ENCODE data around the gene PIAS1. TPM values are rescaled to one million over a fixed set of nuclear protein-coding genes. Genes with fewer than 3 reads are reported as not detected.
A peak's percentile ranks its signal among the peaks of the same experiment; 100 is the strongest.
"Not testable (repeated sequence)": the region's sequence is repeated elsewhere in the genome, so short reads cannot be mapped to it uniquely, and the experiment has no call there.

Gene PIAS1
- total RNA-seq, 1 donor from 2014 or later, result 17.1 TPM

DNA sequence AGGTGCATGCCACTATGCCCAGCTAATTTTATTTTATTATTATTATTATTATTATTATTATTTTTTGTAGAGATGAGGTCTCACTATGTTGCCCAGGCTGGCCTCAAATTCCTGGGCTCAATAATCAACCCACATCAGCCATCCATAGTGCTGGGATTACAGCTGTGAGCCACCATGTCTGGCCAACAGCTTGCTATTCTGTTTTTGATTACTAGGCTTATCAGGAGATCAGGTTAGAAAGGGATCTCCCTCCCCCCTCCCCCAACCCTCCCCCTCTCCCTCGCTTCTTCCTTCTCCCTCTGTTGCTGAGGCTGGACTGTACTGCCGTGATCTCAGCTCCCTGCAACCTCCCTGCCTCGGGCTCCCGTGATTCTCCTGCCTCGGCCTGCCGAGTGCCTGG is 166.9 kb downstream of the PIAS1 start:
- Histone ChIP-seq H3K4me1 (no peaks in the 10 kb centered on the region), H3K4me3 (no peak overlapping the region), H3K36me3 (peaks cover 0 to 4% of the 10 kb centered on the region in 2 donors), H3K27ac (no peak overlapping the region), H3K27me3 (no peaks in the 10 kb centered on the region), H3K9me3 (no peaks in the 10 kb centered on the region)
- DNase-seq (ENCODE audit: low spot score in 2 of 2), result peak in 1 of 2 donors; percentile 12
- intact Hi-C loops (cut with DNase I), result no loop called here
- TF ChIP-seq, protein P1, sequence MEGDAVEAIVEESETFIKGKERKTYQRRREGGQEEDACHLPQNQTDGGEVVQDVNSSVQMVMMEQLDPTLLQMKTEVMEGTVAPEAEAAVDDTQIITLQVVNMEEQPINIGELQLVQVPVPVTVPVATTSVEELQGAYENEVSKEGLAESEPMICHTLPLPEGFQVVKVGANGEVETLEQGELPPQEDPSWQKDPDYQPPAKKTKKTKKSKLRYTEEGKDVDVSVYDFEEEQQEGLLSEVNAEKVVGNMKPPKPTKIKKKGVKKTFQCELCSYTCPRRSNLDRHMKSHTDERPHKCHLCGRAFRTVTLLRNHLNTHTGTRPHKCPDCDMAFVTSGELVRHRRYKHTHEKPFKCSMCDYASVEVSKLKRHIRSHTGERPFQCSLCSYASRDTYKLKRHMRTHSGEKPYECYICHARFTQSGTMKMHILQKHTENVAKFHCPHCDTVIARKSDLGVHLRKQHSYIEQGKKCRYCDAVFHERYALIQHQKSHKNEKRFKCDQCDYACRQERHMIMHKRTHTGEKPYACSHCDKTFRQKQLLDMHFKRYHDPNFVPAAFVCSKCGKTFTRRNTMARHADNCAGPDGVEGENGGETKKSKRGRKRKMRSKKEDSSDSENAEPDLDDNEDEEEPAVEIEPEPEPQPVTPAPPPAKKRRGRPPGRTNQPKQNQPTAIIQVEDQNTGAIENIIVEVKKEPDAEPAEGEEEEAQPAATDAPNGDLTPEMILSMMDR (IDR thresholded peaks at IDR 0.05), result no peak

DNA sequence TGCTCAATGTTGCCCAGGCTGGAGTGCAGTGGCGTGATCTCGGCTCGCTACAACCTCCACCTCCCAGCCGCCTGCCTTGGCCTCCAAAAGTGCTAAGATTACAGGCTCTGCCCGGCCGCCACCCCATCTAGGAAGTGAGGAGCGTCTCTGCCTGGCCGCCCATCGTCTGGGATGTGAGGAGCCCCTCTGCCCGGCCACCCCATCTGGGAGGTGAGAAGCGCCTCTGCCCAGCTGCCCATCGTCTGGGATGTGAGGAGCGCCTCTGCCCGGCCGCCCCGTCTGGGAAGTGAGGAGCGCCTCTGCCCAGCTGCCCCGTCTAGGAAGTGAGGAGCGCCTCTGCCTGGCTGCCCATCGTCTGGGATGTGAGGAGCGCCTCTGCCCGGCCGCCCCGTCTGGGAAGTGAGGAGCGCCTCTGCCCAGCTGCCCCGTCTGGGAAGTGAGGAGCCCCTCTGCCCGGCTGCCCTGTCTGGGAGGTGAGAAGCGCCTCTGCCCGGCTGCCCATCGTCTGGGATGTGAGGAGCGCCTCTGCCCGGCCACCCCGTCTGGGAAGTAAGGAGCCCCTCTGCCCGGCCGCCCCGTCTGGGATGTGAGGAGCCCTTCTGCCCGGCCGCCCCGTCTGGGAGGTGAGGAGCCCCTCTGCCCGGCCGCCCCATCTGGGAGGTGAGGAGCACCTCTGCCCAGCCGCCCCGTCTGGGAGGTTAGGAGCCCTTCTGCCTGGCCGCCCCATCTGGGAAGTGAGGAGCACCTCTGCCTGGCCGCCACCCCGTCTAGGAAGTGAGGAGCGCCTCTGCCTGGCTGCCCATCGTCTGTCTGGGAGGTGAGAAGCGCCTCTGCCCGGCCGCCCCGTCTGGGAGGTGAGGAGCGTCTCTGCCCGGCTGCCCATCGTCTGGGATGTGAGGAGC is 167.7 kb downstream of the PIAS1 start:
- H3K9me3 ChIP-seq; intact Hi-C loops (cut with DNase I); H3K4me1 ChIP-seq; H3K27ac ChIP-seq; H3K36me3 ChIP-seq; H3K27me3 ChIP-seq; H3K4me3 ChIP-seq: not testable (repeated sequence)
- DNase-seq (ENCODE audit: low spot score in 2 of 2), result peak in 1 of 2 donors; percentile 46

DNA sequence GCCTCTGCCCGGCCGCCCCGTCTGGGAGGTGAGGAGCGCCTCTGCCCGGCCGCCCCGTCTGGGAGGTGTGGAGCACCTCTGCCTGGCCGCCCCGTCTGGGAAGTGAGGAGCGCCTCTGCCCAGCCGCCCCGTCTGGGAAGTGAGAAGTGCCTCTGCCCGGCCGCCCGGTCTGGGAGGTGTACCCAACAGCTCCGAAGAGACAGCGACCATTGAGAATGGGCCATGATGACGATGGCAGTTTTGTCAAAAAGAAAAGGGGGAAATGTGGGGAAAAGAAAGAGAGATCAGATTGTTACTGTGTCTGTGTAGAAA is 168.3 kb downstream of the PIAS1 start:
- H3K9me3 ChIP-seq; H3K27me3 ChIP-seq; H3K36me3 ChIP-seq; intact Hi-C loops (cut with DNase I); H3K4me3 ChIP-seq; H3K27ac ChIP-seq; H3K4me1 ChIP-seq: not testable (repeated sequence)
- peak in 1 of 2 donors; percentile 37 for DNase-seq (ENCODE audit: low spot score in 2 of 2)

DNA sequence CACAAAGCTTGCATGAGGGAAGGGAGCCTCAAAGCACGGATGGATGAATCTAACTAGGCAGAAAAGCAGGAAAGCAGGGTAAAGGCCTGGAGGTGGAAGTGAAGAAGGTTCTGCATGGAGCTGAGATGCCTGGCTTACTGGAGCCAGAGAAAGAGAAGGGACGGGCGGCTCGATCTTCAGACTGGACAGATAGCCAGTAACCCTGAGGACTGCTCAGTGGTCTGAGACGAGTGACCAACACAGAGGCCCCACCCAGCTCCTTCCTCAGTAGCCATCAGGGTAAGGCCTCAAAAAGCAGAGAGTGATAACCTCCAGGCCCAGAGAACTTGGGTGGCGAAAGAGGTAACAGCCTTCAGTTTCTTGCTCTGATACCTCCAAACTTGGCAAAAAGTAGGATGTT is 169.1 kb downstream of the PIAS1 start:
- Histone ChIP-seq H3K27me3 (no peaks in the 10 kb centered on the region), H3K4me3 (no peak overlapping the region), H3K27ac (no peak overlapping the region), H3K36me3 (peaks cover 0 to 4% of the 10 kb centered on the region in 2 donors), H3K9me3 (no peaks in the 10 kb centered on the region), H3K4me1 (peaks cover 0 to 1% of the 10 kb centered on the region in 2 donors)
- peak in 1 of 2 donors; percentile 30 for DNase-seq (ENCODE audit: low spot score in 2 of 2)
- intact Hi-C loops (cut with DNase I), result no loop called here
- TF ChIP-seq, protein P1 (IDR thresholded peaks at IDR 0.05), result no peak

DNA sequence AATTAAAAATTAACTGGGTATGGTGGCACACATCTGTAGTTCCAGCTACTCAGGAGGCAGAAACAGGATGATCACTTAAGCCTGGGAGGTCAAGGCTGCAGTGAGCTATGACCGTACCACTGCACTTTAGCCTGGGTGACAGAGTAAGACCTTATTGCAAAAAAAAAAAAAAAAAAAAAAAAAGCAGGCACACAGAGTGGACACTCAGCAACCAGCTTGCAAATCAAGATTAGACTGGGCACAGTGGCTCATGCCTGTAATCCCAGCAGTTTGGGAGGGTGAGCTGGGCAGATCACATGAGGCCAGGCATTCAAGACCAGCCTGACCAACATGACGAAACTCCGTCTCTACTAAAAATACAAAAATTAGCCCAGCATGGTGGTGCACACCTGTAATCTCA is 170.0 kb downstream of the PIAS1 start:
- DNase-seq (ENCODE audit: low spot score in 2 of 2), result no peak
- TF ChIP-seq, protein P1 (IDR thresholded peaks at IDR 0.05), result no peak
- Histone ChIP-seq H3K9me3 (no peaks in the 10 kb centered on the region), H3K27me3 (no peaks in the 10 kb centered on the region), H3K27ac (no peak overlapping the region), H3K36me3 (no peaks in the 10 kb centered on the region), H3K4me1 (peaks cover 0 to 7% of the 10 kb centered on the region in 2 donors), H3K4me3 (no peak overlapping the region)
- intact Hi-C loops (cut with DNase I), result no loop called here

DNA sequence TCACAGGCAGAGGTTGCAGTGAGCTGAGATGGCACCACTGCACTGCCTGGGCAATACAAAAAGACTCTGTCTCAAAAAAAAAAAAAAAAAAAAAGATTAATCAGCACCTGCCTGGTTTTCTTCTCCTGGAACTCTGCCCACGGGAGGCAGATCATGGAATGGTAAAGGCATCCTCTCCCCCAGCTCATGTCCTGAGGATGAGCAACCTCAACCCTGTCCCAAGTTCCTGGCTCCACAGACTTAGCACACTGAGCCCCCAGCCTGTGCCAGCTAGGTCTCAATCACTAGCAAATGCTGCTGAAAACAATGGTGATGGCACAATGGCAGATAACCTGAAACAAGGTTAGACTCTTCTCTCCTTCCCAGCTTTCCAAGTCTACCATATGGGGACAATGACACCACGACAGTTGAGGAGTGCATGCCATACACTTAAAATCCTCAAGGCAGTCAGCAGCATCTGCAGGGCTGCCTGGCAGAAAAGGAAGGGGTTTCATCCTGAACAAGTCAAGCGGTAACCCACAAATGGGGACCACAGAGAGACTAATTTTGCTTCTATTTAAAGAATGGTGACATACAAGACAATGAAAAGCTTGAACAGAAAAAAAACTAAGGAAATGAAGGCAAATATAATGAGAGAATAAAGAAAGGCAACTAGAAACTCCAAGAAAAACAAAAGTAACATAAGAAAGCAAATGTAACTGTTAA is 170.6 kb downstream of the PIAS1 start:
- no peak overlapping the region for H3K4me3 ChIP-seq
- TF ChIP-seq, protein P1 (IDR thresholded peaks at IDR 0.05), result no peak
- DNase-seq (ENCODE audit: low spot score in 2 of 2), result peak in 1 of 2 donors; percentile 35
- no peaks in the 10 kb centered on the region for H3K9me3 ChIP-seq
- H3K36me3 ChIP-seq, result no peaks in the 10 kb centered on the region
- H3K4me1 ChIP-seq, result peaks cover 0 to 7% of the 10 kb centered on the region in 2 donors
- no peak overlapping the region for H3K27ac ChIP-seq
- no peaks in the 10 kb centered on the region for H3K27me3 ChIP-seq
- intact Hi-C loops (cut with DNase I), result loop anchor here (5.0 kb wide), 1 partner anchor 682 kb away; the partner anchor contains the start of gene MAP2K5

DNA sequence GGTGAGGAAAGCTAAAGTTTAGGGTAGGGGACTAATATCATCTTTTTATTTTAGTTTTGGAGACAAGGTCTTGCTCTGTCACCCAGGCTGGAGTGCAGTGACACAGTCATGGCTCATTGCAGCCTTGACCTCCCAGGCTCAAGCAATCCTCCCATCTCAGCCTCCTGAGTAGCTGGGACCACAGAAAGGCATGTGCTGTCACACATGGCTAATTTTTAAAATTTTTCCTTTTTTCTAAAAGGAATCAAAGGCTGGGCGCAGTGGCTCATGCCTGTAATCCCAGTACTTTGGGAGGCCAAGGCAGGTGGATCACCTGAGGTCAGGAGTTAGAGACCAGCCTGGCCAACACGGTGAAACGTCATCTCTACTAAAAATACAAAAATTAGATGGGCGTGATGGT is 171.3 kb downstream of the PIAS1 start:
- peak in 1 of 2 donors; percentile 13 for DNase-seq (ENCODE audit: low spot score in 2 of 2)
- H3K36me3 ChIP-seq, H3K9me3 ChIP-seq, H3K27ac ChIP-seq, H3K27me3 ChIP-seq, H3K4me3 ChIP-seq: not testable (repeated sequence)
- peaks cover 0 to 13% of the 10 kb centered on the region in 2 donors for H3K4me1 ChIP-seq
- intact Hi-C loops (cut with DNase I), result loop anchor here (5.0 kb wide), 1 partner anchor 683 kb away; the partner anchor contains the start of gene MAP2K5
